Fibroblast of skin of scalp (primary cell): ENCODE data around the gene ANKRD18A.
"Not testable (repeated sequence)": the region's sequence is repeated elsewhere in the genome, so short reads cannot be mapped to it uniquely, and the experiment has no call there.

Experiments used
- DNase-seq: peaks from one replicate; pipeline ENCODE4 v3.0.0-alpha.2; 2013

The ANKRD18A gene

GRCh38 chr9:38626006-38626405 lies 5.6 kb upstream of the ANKRD18A start:
- DNase-seq, result no peak

DNA sequence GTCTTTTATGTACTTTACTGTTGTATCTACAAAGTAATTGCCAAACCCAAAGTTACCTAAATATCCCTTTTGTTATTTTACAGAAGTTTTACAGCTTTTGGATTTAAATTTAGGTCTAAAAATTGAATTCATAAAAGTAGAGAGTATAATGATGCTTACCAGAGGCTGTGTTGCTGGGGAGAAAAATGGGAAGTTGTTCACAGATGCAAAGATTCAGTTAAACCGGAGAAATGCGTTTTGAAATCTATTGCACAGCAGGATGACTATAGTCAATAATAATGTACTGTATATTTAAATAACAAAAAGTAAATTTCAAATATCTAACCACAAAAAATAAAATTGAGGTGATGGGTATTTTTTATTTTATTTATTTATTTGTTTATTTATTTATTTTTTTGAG lies 2.6 kb upstream of the ANKRD18A start:
- no peak for DNase-seq

DNA sequence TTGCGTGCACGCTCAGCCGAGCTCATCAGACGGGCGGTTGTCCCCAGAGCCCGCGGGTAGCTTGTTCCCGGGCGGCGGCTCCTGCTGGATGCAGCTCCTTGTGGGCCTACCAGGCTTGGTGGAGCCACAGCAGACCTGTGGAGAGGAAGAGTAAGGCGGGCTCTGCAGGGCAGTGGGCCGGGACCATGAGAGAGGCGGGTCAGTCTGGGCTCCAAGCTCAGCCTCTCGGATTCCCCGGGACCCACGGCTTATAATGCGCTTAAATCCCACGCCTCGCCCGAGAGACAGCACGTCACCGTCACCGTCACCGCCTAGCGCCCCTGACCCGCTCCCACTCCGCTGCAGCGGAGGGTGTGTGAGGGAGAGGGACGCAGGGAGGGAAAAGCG lies 1.9 kb upstream of the ANKRD18A start:
- DNase-seq, result no peak

DNA sequence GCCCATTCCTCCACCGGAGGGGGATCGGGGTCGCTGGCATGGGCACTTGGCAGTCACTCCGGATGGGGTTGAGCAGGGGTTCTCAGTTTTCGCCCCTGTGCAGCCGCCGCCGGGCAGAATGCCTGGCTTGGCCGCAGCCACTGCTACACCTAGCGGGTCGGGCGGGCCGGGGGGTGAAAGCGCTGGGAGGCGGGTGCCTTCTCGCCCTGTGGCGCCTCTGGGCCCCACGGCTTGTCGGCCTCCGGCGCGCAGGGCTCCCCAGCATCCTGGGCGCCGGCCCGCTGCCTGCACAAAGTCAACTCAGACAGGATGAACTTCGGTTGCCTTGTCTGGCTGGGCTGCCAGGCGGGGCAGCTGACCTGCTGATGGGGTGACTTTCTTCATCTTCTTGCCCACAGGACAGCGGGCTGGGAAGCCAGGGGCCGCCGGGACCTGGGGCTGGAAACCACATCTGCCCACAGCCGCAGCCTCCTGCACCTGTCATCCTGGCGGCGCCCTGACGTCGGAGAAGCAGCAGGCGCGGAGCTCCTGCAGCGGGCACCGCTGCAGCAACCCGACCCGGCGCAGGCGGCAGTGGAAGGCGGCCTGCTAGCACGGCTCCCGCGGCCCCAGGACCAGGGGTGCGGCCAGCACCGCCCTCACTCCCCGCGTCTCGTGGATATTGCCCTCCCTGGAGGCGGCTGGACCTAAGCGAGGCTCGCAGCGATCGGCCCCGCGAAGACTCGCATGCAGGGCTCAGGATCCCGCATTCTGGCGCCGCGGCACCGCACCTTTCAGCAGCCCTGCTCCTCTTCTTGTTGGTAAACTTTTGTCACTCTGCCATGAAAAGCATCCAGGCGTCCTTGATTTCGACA lies 1.3 kb upstream of the ANKRD18A start:
- DNase-seq, result no peak

DNA sequence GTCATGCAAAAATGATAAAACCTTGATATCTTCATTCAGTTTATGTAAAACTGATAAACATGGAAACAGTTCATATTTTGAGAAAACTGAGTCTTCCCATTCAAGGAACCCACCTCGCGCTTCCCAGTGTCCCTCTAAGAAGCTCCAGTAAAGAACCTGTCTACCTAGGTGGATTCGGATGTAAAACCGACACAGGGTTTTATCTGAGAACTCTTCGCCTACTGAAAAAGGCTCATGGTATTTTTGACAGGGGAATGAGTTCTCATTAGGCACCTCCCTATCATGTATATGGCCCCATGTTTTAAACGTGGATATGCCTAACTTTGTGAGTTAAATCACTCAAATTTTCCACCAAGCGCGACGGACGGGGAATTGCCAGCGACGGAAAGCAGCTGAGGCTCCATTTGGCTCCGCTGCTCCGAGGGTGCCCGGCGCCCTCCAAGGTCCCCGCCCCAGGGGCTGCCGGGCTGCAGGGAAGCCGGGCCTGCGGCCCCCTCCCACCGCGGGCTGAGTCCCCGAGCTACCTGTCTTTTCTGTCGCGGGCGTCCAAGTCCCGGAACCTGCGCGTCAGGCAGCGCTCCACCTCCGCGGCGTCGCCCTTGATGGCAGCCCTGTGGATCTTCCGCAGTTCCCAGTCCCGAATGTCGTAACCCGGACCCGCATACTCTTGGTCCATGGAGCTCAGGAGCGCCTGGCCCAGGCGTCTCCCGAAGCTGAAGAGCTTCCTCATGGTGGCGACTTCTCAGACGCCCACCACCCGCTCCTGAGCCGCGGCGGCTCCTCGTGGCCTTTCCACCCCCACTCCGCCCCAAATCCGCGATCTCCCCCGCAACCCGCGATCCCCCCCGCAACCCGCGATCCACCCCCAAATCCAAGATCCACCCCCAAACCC lies 594 bp downstream of the ANKRD18A start:
- DNase-seq, result no peak

DNA sequence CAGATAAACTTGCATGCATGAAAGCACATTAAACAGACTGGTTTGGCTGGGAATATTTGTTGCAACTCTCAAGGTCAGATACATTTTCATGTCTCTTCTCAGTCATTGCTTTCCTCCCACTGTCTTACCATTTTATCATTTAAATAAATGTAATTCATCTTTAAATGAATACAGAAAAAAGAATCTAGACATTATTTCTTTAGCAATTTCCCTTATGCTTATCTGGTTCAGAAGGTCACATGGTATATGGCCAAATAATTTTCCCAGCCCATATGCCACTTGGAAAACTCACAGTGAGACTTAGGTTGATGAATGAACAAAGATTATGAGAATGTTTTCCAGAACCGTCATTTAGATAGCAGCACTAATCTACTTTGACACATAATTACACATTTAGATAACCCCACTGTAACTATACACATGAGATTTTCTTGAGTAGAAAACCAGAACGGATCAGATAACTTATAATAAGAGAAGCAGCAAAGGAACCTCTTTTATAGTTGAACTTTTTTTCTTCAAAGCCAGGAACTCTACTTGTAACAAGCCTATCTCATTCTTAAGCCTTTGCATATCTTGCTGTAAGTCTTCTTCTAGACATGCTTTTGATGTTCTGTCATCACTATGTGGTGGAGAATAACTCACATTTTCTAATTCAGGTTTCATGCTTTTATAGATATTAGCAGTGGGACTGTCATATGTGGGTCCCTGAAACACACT lies 22.2 kb downstream of the ANKRD18A start:
- not testable (repeated sequence) for DNase-seq

DNA sequence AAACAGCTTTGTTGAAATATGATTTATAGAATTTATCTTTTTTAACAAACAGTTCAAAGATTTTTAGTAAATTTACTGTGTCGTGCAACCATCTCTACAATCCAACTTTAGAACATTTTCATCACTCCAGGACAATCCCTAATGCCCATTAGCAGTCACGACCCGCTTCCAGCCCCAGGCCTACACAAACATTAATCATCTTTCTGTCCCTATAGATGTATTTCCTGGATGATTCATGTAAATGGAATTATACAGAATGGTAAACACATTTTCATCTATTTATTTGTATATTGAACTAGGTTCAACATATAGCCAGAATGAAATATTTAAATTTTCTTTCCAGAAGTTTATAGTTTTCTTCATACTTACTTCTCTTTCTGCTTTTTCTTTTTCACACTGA lies 25.3 kb downstream of the ANKRD18A start:
- not testable (repeated sequence) for DNase-seq

DNA sequence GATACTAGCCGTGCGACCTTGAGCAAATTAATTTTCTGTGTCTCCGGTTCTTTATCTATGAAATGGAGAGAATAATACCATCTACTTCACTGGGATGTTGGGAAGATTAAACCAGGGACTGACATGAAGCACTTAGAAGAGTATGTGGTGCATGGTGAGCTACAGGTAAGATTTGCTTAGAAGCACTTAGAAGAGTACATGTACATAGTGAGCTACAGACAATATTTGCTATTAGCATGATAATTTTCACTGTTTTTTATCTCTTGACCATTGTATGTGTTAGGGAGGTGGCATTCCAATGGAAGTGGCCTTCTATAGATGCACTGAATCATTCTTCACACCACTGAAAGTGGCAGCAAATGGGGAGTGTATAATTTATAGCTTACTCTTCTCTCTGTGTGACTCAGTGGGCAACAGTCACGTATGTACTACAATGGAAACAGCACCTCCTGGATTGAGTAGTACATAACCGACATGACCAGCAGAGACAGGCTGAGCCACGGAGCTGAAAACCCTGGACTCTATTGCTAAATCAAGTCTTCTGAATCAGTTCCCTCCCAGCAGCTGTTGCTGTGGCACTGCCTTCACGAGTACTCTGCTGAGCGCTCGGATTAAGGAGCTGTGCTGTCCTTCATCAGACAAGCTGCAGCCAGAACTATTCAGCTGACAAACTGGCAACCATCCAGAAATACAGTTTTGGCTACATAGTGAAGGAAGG lies 28.9 kb downstream of the ANKRD18A start:
- not testable (repeated sequence) for DNase-seq

GRCh38 chr9:38583765-38584164 lies 36.6 kb downstream of the ANKRD18A start:
- not testable (repeated sequence) for DNase-seq

DNA sequence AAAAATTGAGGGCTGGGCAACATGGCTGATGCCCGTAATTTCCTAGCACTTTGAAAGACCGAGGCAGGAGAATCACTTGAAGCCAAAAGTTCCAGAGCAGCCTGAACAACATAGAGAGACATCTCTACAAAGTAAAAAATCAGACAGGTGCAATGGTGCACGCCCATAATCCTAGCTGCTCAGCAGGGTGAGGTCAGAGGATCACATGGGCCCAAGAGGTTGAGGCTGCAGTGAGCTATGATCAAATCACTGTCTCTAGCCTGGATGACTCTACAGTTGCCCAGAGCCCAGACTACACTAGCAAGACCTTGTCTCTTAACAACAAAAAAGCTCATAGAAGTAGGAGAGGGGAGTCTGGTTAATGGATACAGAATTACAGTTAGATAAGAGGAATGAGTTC lies 40.3 kb downstream of the ANKRD18A start:
- DNase-seq, result not testable (repeated sequence)

- DNase-seq, result not testable (repeated sequence)
Measured at GRCh38 chr9:38576181-38576580, 44.2 kb downstream of the ANKRD18A start.

DNA sequence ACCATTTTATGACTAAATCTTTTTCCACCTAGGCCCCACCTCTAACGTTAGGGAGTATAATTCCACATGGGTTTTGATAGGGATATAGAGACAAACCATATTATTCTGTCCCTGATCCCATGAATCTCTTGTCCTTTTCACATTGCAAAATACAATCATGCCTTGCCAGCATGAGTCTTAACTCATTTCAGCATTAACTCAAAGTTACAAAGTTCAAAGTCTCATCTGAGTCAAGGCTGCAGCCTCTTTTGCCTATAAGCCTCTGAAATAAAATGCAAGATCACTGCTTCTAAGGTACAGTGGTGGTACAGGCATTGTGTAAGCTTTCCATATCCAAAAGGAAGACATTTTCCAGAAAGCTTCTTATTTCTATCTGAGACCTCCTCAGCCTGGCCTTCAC lies 54.3 kb downstream of the ANKRD18A start:
- DNase-seq, result not testable (repeated sequence)

DNA sequence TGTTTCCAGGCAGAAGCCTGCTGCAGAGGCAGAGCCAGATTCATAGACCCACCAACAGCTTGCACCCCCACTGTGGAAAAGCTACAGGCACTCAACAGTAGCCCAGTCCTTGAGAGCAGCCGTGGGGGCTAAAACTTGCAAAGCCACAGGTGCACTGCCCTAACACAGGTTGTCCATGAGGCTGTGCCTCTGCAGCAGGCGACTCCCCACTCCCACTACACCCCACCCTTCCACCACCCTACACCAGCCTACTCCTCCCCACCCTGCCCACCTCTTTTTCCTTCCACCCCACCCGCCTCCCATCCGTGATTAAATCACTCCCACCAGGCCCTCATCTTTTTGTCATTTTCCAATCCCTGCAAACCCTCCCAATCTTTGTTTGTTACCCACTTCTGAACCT lies 55.2 kb downstream of the ANKRD18A start:
- DNase-seq, result not testable (repeated sequence)

DNA sequence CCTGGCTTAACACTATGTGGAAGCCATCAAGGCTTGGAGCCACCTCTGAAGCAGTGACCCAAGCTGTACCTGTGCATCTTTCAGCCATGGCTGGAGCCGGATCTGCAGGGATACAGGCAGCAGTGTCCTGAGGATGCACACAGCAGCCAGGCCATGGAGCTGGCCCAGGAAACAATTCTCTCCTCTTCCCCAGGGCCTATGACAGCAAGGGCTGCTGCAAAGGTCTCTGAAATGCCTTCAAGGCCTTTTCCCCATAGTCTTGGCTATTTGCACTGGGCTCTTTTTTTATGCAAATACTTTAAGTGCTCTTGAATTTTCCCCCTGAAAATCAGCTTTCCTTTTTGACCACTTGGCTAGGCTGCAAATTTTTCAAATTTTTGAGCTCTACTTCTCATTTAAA lies 56.5 kb downstream of the ANKRD18A start:
- not testable (repeated sequence) for DNase-seq

- DNase-seq, result not testable (repeated sequence)
Measured at GRCh38 chr9:38561134-38561533, 59.3 kb downstream of the ANKRD18A start.

DNA sequence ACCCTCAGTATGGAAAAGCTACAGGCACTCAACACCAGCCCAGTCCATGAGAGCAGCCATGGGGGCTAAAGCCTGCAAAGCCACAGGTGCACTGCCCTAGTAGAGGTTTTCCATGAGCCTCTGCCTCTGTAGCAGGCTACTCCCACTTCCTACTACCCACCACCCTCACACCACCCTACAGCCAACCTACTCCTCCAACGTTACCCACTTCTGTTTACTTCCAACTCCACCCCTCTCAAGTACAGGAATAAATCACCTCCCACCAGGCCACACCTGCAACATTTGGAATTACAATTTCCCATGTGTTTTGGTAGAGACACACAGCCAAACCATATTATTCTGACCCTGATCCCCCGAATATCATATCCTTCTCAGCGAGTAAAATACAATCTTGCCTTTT lies 61.2 kb downstream of the ANKRD18A start:
- not testable (repeated sequence) for DNase-seq

DNA sequence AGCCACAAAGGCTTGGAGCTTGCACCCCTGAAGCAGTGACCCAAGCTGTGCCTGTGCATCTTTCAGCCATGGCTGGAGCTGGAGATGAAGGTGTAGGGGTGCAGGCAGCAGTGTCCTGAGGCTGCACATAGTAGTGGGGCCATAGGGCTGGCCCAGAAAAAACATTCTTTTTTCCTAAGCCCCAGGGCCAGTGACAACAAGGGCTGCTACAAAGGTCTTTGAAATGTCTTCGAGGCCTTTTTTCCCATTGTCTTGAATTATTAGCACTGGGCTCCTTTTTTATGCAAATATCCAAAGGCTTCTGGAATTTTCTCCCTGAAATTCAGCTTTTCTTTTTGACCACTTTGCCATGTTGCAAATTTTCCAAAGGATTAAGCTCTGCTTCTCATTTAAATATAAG lies 62.6 kb downstream of the ANKRD18A start:
- DNase-seq, result not testable (repeated sequence)

DNA sequence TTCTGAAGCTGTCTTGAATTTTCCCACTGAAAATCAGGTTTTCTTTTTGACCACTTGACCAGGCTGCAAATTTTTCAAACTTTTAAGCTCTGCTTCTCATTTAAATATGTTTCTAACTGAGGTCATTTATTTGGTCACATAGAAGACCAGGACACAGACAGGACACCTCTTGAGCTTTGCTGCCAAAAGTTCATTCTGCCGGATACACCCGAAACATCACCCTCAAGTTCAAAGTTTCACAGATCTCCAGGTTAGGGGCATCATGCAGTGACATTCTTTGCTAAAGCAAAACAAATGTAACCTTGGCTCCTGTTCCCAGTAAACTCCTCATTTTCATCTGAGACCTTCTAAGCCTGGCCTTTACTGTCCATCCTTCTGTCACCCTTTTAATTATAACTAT lies 65.4 kb downstream of the ANKRD18A start:
- DNase-seq, result not testable (repeated sequence)

DNA sequence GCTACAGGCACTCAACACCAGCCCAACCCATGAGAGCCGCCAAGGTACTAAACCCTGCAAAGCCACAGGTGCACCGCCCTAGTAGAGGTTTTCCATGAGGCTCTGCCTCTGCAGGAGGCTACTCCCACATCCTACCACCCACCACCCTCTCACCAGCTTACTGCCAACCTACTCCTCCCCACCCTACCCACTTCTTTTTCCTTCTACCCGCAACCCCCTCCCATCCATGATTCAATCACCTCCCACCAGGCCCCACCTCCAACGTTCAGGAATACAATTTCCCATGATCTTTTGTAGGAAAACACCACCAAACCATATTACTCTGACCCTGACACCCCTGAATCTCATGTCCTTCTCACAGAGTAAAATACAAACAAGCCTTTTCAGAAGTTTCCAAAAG lies 67.4 kb downstream of the ANKRD18A start:
- DNase-seq, result not testable (repeated sequence)

GRCh38 chr9:38546497-38547163 lies 73.8 kb downstream of the ANKRD18A start:
- not testable (repeated sequence) for DNase-seq

DNA sequence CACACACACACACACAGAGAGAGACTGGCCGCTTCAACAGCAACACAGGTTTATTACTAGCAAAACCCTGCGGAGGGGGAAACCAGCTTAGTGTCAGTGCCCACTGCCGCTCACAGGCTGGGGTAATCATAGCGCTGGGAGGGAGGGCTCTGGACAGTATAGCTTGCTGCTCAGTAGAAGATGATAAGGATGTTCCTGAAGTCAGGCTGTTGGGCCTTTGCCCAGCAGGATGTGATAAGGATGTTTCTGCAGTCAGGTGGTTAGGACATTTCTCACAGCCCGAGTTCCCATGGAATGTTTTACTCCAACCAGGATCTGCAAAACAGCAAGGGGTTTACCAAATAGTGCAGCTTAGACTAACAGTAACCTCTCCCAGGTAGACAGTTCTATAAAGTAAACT lies 79.9 kb downstream of the ANKRD18A start:
- DNase-seq, result not testable (repeated sequence)

- no peak for DNase-seq
Measured at GRCh38 chr9:38529317-38529716, 91.1 kb downstream of the ANKRD18A start.
